Chondrocyte (in vitro differentiated cells): ENCODE measurements around the gene JAG1. TPM values are rescaled to one million over a fixed set of nuclear protein-coding genes. Genes with fewer than 3 reads are reported as not detected.

Experiments
- DNase-seq: peaks from one replicate; pipeline ENCODE4 v3.0.0; 2021; ENCODE audit warnings: mixed read lengths, low spot score
- H3K27ac Mint-ChIP-seq: one replicate; pipeline ENCODE4 v1.8.0; 2021; ENCODE audit warnings: mild to moderate bottlenecking, moderate library complexity, mixed read lengths; ENCODE audit not compliant: unreplicated experiment
- H3K27me3 Mint-ChIP-seq: 2 replicates; pipeline ENCODE4 v1.8.0; 2021; ENCODE audit warnings: low read depth, mixed read lengths
- H3K36me3 Mint-ChIP-seq: 2 replicates; pipeline ENCODE4 v1.8.0; 2021; ENCODE audit warnings: low read depth, mixed read lengths
- H3K4me1 Mint-ChIP-seq: 2 replicates; pipeline ENCODE4 v1.8.0; 2021; ENCODE audit warnings: low read depth, mild to moderate bottlenecking, mixed read lengths
- H3K4me3 Mint-ChIP-seq: one replicate; pipeline ENCODE4 v1.8.0; 2021; ENCODE audit warnings: mild to moderate bottlenecking, moderate library complexity, mixed read lengths; ENCODE audit not compliant: unreplicated experiment
- H3K9me3 Mint-ChIP-seq: 2 replicates; pipeline ENCODE4 v1.8.0; 2021; ENCODE audit warnings: low read depth, mixed read lengths
- CTCF ChIP-seq: fragments of 200-600 bp; sonication (generic); IDR thresholded peaks from 2 replicates; pipeline ENCODE4 v1.5.0; 2021; ENCODE audit warnings: antibody characterized with exemption, mild to moderate bottlenecking, moderate library complexity
- total RNA-seq: library from RNA; stranded (reverse); gene quantifications from 3 replicates; pipeline ENCODE4 v1.2.1, GENCODE V29; 2021

JAG1 gene
- total RNA-seq, 1 donor from 2014 or later, result 510 TPM

- no peak for DNase-seq
- TF ChIP-seq CTCF, result no peak
- H3K9me3 Mint-ChIP-seq, result no peaks in the 10 kb centered on the region
- no peaks in the 10 kb centered on the region for H3K27me3 Mint-ChIP-seq
- peaks cover 47% of the 10 kb centered on the region for H3K36me3 Mint-ChIP-seq
- H3K4me1 Mint-ChIP-seq, result peaks cover 58% of the 10 kb centered on the region
- H3K4me3 Mint-ChIP-seq, result peak overlapping the region; percentile 98
- H3K27ac Mint-ChIP-seq, result peak overlapping the region; percentile 95
Observed at GRCh38 chr20:10670501-10671220, 3.1 kb downstream of the JAG1 start.

- peaks cover 58% of the 10 kb centered on the region for H3K4me1 Mint-ChIP-seq
- peak overlapping the region; percentile 98 for H3K4me3 Mint-ChIP-seq
- H3K9me3 Mint-ChIP-seq, result no peaks in the 10 kb centered on the region
- peak overlapping the region; percentile 95 for H3K27ac Mint-ChIP-seq
- H3K36me3 Mint-ChIP-seq, result peaks cover 49% of the 10 kb centered on the region
- TF ChIP-seq CTCF, result no peak
- H3K27me3 Mint-ChIP-seq, result no peaks in the 10 kb centered on the region
- DNase-seq, result no peak
Observed at GRCh38 chr20:10669843-10670446, 3.9 kb downstream of the JAG1 start.

GRCh38 chr20:10668677-10669368, 5.0 kb downstream of the JAG1 start:
- Mint-ChIP-seq H3K27me3 (no peaks in the 10 kb centered on the region), H3K4me1 (peaks cover 67% of the 10 kb centered on the region), H3K27ac (peak overlapping the region; percentile 85), H3K36me3 (peaks cover 59% of the 10 kb centered on the region), H3K4me3 (peak overlapping the region; percentile 98), H3K9me3 (no peaks in the 10 kb centered on the region)
- TF ChIP-seq CTCF, result no peak
- no peak for DNase-seq

- Mint-ChIP-seq H3K36me3 (peaks cover 63% of the 10 kb centered on the region), H3K27me3 (no peaks in the 10 kb centered on the region), H3K4me1 (peaks cover 78% of the 10 kb centered on the region), H3K4me3 (peak overlapping the region; percentile 98), H3K9me3 (no peaks in the 10 kb centered on the region), H3K27ac (peak overlapping the region; percentile 90)
- no peak for TF ChIP-seq CTCF
- DNase-seq, result no peak
Observed at GRCh38 chr20:10667560-10668167, 6.1 kb downstream of the JAG1 start.

- peak overlapping the region; percentile 98 for H3K4me3 Mint-ChIP-seq
- no peaks in the 10 kb centered on the region for H3K9me3 Mint-ChIP-seq
- no peaks in the 10 kb centered on the region for H3K27me3 Mint-ChIP-seq
- peak overlapping the region; percentile 90 for H3K27ac Mint-ChIP-seq
- no peak for DNase-seq
- TF ChIP-seq CTCF, result no peak
- peaks cover 83% of the 10 kb centered on the region for H3K4me1 Mint-ChIP-seq
- H3K36me3 Mint-ChIP-seq, result peaks cover 62% of the 10 kb centered on the region
Observed at GRCh38 chr20:10667077-10667401, 6.8 kb downstream of the JAG1 start.
